Stimulated activated CD8-positive, alpha-beta memory T cell treated with anti-CD3 and anti-CD28 coated beads, Interleukin-12 subunit alpha, Interleukin-12 subunit beta, amount 100 ng/mL, for 24 hours (primary cell): ENCODE measurements around the gene HOXA10.

Experiments
- DNase-seq: peaks from one replicate; pipeline ENCODE4 v3.0.0-alpha.2; 2020; ENCODE audit errors: extremely low read depth

HOXA10 gene

GRCh38 chr7:27173956-27174873 lies at the start of gene HOXA10:
Gene HOXA10, minus strand, starts transcription at chr7:27174320. Its CDS starts 14 bp downstream, at chr7:27174306.
- no peak for DNase-seq

- no peak for DNase-seq
Observed at GRCh38 chr7:27221201-27221797, 47.2 kb upstream of the HOXA10 start.

GRCh38 chr7:27220440-27220955 lies 46.4 kb upstream of the HOXA10 start:
- DNase-seq: no peak

- DNase-seq: no peak
Observed at GRCh38 chr7:27219821-27220220, 45.7 kb upstream of the HOXA10 start.

GRCh38 chr7:27217951-27218350 lies 43.8 kb upstream of the HOXA10 start:
- DNase-seq: no peak

GRCh38 chr7:27215356-27215755 lies 41.2 kb upstream of the HOXA10 start:
- no peak for DNase-seq

GRCh38 chr7:27214239-27214950 lies 40.3 kb upstream of the HOXA10 start:
- no peak for DNase-seq

GRCh38 chr7:27213433-27214238 lies 39.5 kb upstream of the HOXA10 start:
- DNase-seq: no peak

GRCh38 chr7:27212497-27213432 lies 38.6 kb upstream of the HOXA10 start:
- no peak for DNase-seq

GRCh38 chr7:27211764-27212204 lies 37.7 kb upstream of the HOXA10 start:
- DNase-seq: no peak

- DNase-seq: no peak
Observed at GRCh38 chr7:27211084-27211446, 36.9 kb upstream of the HOXA10 start.

GRCh38 chr7:27210441-27211083 lies 36.4 kb upstream of the HOXA10 start:
- no peak for DNase-seq

GRCh38 chr7:27209933-27210440 lies 35.9 kb upstream of the HOXA10 start:
- DNase-seq: no peak

GRCh38 chr7:27208998-27209397 lies 34.9 kb upstream of the HOXA10 start:
- no peak for DNase-seq

GRCh38 chr7:27207348-27207985 lies 33.3 kb upstream of the HOXA10 start:
- no peak for DNase-seq

- DNase-seq: no peak
Observed at GRCh38 chr7:27205325-27206280, 31.5 kb upstream of the HOXA10 start.

GRCh38 chr7:27204851-27205322 lies 30.8 kb upstream of the HOXA10 start:
- DNase-seq: no peak
